ENCODE measurements around the gene TAP2.
A peak's percentile ranks its signal among the peaks of the same experiment; 100 is the strongest.
"Not testable (repeated sequence)": the region's sequence is repeated elsewhere in the genome, so short reads cannot be mapped to it uniquely, and the experiment has no call there.

TAP2 gene

DNA sequence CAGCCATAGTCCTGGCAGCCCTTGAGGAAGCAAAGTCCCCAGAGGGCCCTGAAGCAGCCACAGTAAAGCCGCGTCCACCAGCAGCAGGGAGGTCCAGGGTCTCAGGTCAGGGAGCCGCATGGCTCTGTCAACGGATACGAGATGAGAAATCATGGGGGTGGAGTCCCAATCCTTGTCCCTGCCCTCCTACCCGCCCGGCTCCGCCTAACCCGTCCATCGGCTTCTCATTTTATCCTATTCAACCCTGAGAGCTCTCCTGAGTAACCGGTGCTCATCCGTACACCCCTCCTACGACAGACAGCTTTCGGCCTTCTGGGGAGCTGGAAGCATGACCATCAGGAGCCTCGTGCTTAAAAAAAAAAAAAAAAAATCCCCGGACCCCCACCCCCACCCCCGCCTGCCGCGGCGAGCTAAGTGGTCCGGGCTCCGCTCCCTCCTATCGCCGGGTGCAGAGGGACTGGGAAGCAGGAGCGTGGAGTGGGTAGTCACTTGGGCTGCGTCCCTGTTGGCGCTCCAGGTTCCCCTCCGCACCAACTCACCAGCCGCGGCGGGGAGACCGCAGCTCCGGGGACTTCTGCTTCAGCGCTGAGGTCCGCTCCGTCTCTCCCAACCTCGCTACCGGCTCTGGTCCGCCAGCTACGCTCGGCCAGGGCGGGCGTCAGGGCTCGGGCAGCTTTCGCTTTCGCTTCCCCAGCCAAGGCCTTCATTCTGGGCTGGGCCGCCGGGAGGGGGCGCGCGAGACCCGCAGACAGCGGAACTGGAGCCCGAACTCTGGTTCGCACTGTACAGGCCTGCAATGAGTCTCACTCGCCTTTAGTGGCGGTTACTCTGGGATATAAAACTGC is at the start of gene TAP2:
Gene TAP2 (minus strand): TSS at position 626 of the 845 bp plus-strand sequence. CDS start 506 bp downstream, at position 120.
- in situ Hi-C loops (cut with HindIII; ENCODE audit: low pct_ligation_motif_present, low pct_unique_long_range_greater_than_20kb, low sequenced_read_pairs) = no loop called here
- DNase-seq = peak; percentile 87

DNA sequence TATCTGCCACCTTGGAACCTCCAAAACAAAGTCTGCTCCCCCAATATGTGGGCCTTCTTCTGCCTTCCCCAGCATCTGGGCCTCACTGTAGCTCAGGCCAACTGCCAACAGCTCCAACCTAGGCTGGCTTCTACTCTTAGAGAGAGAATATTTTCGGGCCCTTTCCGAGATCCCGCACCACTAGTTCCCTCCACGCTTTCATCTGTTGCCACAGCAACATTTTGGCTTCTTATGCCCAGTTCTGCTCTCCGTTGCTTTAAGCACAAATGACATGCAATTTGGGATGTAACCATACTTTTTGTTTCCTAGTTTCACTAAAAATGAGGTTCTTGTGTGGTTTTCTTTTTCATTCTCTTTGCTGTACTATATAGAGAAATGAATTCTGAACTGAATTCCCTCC is 49.1 kb upstream of the TAP2 start:
- in situ Hi-C loops (cut with HindIII; ENCODE audit: low pct_ligation_motif_present, low pct_unique_long_range_greater_than_20kb, low sequenced_read_pairs) = no loop called here
- DNase-seq = no peak

DNA sequence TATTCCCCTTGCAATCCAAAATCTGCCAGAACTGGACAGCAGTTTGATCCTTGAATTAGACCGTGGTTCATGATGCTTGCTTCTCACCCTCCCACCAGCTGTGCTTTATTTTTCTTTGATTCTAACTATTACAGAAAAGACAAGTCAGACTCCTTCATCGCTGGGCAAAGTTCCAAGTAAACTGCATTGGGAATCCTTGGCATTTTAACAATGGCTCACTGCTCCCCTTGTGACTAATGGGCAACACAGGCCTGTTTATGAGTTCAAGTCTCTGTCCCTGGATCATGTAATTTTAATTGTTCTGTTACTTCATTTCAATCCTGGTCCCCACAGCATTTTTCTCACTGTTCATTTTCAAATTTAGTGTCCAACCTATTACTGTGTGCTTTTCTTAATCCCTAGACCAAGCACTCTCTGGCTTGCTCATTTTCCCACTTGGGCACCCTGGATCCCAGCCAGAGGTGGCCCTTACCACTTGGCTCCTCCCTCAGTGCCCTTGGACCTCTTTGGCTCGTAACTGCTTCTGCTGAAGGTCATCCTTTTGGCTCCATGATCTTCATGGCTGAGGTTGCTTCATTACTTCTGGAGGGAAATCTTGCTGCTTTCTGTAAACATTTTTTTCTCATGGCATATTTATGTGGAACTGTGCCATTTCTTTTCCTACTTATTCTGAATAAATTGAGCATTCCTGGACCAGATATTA is 48.3 kb upstream of the TAP2 start:
- in situ Hi-C loops (cut with HindIII; ENCODE audit: low pct_ligation_motif_present, low pct_unique_long_range_greater_than_20kb, low sequenced_read_pairs) = no loop called here
- peak; percentile 70 for DNase-seq

DNA sequence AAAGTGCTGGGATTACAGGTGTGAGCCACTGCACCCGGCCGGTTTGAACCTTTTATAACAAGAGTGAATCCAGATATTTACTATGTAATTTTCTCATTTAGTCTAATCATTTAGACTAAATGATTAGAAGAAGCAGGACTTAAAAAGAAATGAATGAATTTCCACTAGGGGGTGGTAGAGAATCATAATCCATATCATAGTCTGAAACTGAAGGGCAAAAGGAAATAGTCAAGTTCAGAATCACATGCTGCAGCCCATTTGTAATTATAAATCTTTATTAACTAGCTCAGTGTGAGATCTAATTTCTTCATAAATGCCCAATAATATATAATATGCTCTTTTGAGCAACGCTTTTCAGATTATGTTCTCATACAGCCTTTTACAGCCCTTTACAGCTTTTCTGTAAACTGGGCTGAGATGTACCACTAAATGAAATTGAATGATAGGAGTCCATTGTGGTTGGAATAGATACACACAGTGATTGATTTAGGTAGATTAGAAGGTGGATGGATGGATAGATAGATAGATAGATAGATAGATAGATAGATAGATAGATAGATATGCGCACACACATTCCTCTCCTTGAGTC is 47.3 kb upstream of the TAP2 start:
- in situ Hi-C loops (cut with HindIII; ENCODE audit: low pct_ligation_motif_present, low pct_unique_long_range_greater_than_20kb, low sequenced_read_pairs) = no loop called here
- peak; percentile 73 for DNase-seq

DNA sequence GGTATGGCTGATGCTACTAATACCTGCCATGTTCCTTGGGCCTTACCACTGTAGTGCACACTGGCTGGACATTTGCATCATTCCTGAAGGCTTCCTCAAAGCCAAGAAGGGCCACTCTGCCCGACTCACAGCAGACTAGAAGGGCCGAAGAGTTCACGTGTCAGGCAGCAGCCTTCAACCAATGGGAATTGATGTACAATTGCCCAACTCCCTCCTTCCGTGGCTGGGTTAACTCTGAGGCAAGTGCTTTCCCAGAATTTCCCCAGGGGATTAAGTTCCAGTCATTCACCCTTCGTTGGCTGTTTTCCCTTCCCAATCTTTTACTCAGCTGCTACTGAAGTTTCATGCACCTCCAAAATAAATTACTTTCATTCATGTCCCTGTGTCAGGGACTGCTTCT is 45.2 kb upstream of the TAP2 start:
- no peak for DNase-seq
- in situ Hi-C loops (cut with HindIII; ENCODE audit: low pct_ligation_motif_present, low pct_unique_long_range_greater_than_20kb, low sequenced_read_pairs) = no loop called here

DNA sequence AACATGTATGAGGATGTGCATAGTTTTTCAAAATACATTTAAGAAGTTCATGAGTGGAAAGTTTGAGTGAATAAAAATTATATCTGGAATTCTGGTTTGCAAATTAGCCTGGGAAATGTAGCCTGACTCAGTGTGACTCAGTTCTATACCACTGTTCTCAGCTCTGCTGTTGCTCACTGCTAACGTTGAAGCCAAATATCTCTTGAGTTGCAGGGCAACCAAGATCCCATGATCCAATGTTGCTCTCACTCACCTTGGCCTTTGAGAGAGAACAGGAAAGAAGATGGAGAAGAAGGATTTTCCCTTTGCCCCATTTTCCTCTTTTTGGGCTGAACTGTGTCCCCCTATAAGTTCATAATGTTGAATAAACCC is 44.3 kb upstream of the TAP2 start:
- in situ Hi-C loops (cut with HindIII; ENCODE audit: low pct_ligation_motif_present, low pct_unique_long_range_greater_than_20kb, low sequenced_read_pairs) = no loop called here
- DNase-seq = no peak

DNA sequence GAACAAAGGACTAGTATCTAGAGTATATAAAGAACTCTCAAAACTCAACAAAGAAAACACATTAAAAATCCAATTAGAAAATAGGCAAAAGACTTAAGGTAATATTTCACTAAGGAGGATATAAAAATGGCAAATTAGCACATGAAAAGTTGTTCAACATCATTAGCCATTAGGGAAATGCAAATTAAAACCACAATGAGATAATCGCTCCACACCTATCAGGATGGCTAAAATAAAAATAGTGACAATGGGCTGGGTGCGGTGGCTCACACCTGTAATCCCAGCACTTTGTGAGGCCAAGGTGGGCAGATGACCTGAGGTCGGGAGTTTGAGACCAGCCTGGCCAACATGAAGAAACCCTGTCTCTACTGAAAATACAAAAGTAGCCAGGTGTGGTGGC is 42.4 kb upstream of the TAP2 start:
- DNase-seq; in situ Hi-C loops (cut with HindIII; ENCODE audit: low pct_ligation_motif_present, low pct_unique_long_range_greater_than_20kb, low sequenced_read_pairs): not testable (repeated sequence)

DNA sequence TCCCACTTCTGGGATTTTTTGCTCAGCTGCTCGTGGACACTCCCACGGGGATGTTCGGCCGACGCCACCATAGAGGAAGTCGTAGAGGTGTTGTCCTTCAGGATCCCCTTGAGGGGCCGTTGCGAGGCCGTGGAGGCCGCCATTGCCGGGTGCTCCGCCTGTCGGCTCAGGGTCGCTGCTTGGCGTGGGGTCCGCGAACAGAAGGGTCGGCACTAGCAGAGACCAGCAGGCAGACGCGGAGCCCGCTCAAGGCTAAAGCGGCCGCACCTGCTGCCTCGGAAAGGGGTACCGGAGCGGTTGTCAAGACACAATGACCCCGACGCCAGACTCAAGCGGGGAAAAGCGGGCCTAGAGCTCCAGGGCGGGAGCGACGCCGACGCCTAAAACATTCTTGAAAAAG is 41.2 kb upstream of the TAP2 start:
- DNase-seq = no peak
- in situ Hi-C loops (cut with HindIII; ENCODE audit: low pct_ligation_motif_present, low pct_unique_long_range_greater_than_20kb, low sequenced_read_pairs) = no loop called here

DNA sequence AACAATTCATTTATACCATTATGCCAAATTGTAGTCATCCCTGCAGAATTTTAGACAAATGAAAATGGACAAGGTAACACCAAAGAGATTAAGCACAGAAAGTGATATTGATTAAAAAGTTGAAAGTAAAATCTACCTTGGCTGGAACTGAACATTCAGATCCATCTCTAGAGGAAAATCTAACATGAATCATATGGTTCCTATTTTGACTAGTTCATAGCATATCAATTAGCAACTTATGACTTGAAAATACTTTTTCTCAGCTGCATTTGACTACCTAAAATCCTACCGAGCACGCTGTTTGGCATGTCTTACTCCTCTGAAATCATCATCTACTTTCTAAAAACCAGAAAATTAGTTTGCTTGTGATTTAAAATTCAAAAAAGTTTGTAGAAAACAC is 38.1 kb upstream of the TAP2 start:
- DNase-seq = no peak
- in situ Hi-C loops (cut with HindIII; ENCODE audit: low pct_ligation_motif_present, low pct_unique_long_range_greater_than_20kb, low sequenced_read_pairs) = no loop called here

DNA sequence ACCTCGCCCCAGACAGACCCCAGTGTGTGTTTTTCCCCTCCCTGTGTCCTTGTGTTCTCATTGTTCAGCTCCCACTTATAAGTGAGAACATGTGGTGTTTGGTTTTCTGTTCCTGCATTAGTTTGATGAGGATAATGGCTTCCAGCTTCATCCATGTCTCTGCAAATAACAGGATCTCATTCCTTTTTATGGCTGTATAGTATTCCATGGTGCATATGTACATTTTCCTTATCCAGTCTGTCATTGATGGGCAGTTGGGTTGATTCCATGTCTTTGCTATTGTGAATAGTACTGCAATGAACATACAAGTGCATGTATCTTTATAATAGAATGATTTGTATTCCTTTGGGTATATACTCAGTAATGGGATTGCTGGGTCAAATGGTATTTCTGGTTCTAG is 35.4 kb upstream of the TAP2 start:
- in situ Hi-C loops (cut with HindIII; ENCODE audit: low pct_ligation_motif_present, low pct_unique_long_range_greater_than_20kb, low sequenced_read_pairs); DNase-seq: not testable (repeated sequence)

DNA sequence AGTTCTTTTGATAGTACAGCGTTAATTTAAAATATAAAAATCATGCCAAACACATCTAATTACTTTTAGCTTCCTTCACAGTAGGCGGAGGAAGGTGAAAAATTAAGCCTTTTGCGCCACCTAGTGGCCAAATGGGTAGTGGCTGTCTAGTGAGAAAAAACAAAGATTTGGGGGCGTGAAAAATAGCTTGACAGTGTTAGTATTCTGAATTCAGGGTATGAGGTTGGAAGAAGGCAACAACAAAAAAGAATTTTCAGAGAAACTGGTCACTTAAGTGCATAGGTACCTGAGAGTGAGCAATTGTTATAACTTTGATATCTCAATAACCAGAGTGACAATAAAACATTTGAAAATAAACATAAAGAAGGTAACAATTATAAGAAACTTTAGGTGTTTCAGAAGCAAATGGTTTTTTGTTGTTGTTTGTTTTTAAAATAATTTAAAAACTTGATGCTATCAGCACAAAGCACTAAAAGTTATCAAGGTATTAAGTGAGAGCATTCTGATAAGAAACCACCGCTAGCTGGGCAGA is 29.8 kb upstream of the TAP2 start:
- in situ Hi-C loops (cut with HindIII; ENCODE audit: low pct_ligation_motif_present, low pct_unique_long_range_greater_than_20kb, low sequenced_read_pairs) = no loop called here
- DNase-seq = peak; percentile 70

DNA sequence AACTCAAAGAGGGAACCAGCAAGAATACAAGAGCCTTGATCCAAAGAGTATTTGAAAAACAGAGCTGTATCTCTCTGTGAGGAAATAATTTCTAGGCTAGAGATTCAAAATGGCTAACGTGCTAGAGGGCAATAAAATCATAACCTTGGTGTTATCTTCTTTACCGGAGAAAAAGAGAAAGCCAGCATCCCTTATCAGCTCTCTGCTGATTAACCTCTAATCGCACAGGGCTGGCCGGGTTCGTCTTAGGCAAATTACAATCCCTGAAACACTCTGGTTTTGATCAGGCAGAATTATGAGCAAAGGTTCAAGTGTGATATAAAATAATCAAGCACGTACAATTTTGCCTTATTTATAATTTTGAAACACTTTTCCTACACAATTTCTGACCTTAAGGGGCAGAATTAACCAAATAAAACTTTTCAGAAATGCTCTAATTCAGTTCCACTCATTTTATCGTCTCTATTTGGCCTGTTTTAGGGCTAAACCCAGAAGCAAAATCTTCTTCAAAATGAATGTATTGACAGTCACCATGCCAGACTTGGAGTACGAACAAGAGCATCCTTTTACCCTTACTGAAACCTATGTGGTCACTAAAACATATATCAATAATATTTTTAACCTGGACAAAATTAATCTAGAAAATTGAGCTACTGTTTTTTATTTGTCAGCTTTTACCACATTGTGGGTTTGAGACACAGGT is 29.2 kb upstream of the TAP2 start:
- in situ Hi-C loops (cut with HindIII; ENCODE audit: low pct_ligation_motif_present, low pct_unique_long_range_greater_than_20kb, low sequenced_read_pairs) = no loop called here

DNA sequence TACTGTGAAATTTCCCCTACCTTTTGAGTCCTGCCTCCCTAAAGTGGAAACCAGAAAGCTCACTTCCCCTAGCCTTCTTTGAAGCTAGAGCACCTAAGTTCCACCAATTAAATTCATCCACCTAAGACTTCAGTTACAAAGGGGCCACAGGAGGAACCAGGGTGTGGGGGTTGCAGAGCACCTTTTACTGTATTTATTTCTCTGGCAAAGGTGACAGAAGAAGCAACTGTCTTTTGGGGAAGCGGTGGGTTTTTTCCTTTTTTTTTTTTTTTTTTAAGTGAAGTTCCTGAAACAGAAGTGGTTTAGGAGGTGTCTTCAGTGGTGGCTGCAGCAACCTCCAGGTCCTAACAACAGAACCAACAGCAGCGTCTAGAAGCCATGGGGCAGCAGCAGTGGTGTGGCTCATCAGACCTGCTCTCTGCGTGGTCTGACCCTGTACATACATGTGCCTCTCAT is 28.5 kb upstream of the TAP2 start:
- in situ Hi-C loops (cut with HindIII; ENCODE audit: low pct_ligation_motif_present, low pct_unique_long_range_greater_than_20kb, low sequenced_read_pairs) = no loop called here
- no peak for DNase-seq

More for the DNA sequence above, 29.2 kb upstream of the TAP2 start:
- no peak for DNase-seq

DNA sequence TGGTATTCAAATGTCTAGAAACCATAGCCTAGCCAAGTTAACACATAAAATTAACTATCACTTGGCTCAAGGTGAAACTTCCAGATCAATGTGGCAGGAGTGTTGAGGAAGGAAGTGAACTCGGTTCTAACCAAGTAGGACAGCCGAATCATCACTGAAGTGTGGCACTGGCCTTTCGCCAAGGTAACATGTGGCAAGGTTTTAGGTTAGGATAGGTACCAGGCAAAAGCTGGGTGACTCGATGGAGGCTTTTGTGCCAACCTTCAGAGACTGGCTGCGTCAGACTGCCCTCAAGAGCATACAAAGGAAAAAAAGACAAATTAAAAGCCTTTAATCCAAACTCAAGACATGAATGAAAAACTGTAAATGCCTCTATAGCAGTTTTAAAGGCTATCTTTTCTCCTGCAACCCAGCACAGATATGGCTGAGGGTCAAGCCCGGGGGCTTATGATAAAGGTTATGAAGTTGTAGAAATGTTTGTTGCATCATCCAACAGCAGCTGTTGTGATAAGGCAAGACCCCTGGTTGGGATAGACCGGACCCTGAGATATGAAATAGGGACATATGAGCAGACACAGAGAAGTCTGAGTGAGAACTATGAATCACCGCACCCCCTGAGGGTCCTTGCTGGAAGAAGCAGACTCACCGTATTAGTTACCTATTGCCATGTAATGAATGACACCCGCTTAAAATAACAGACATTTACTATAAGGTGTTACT is 27.3 kb upstream of the TAP2 start:
- DNase-seq = no peak
- in situ Hi-C loops (cut with HindIII; ENCODE audit: low pct_ligation_motif_present, low pct_unique_long_range_greater_than_20kb, low sequenced_read_pairs) = no loop called here

DNA sequence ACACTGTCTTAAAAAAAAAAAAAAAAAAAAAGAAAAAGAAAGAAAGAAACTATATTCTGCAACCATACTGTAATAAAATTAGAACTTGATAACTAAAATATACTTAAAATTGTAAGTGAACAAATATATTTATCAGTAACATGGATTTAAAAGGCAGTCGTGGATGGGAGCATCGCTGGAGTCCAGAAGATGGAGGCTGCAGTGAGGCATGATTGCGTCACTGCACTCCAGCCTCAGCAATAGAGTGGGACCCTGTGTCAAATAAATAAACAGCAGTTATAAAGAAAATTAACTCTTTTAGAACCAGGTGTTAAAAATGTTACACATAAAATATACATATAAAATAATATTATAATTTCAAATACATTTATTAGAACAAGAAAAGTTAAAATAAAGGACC is 24.2 kb upstream of the TAP2 start:
- no peak for DNase-seq
- in situ Hi-C loops (cut with HindIII; ENCODE audit: low pct_ligation_motif_present, low pct_unique_long_range_greater_than_20kb, low sequenced_read_pairs) = no loop called here

DNA sequence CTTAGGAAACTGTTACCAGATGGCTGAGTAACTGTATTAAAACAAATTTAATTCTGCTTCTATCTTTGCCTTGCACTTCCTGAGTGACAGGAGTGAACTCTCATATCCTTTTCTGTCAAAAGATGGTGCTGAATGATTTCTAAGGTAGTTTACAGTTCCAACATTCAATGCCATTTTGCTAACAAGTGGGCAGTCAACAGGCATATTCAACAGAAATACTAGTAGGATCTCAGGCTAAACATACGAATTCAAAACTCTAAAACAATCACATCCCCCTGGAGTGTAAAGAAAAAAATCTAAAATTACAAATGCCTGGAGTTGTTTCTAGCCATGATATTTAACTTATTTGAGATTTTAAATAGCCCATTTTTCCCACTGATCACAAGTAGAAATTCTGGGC is 22.1 kb upstream of the TAP2 start:
- in situ Hi-C loops (cut with HindIII; ENCODE audit: low pct_ligation_motif_present, low pct_unique_long_range_greater_than_20kb, low sequenced_read_pairs) = no loop called here
- no peak for DNase-seq

DNA sequence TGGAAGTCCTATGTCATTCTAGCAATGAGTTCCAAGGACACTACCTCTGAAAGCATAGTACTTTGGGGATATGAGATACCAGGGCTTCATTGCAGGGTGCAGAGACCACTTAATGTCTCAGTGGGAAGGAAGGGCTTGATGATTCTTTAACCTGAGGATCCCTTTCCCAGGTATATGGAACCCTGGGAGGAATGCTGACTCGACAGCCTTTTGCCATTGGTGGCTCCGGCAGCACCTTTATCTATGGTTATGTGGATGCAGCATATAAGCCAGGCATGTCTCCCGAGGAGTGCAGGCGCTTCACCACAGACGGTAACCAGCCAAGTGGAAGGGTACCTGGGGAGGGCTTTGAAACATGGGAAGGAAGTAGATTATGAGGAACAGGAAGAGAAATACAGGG is 19.7 kb upstream of the TAP2 start:
- in situ Hi-C loops (cut with HindIII; ENCODE audit: low pct_ligation_motif_present, low pct_unique_long_range_greater_than_20kb, low sequenced_read_pairs) = no loop called here
- DNase-seq = no peak

DNA sequence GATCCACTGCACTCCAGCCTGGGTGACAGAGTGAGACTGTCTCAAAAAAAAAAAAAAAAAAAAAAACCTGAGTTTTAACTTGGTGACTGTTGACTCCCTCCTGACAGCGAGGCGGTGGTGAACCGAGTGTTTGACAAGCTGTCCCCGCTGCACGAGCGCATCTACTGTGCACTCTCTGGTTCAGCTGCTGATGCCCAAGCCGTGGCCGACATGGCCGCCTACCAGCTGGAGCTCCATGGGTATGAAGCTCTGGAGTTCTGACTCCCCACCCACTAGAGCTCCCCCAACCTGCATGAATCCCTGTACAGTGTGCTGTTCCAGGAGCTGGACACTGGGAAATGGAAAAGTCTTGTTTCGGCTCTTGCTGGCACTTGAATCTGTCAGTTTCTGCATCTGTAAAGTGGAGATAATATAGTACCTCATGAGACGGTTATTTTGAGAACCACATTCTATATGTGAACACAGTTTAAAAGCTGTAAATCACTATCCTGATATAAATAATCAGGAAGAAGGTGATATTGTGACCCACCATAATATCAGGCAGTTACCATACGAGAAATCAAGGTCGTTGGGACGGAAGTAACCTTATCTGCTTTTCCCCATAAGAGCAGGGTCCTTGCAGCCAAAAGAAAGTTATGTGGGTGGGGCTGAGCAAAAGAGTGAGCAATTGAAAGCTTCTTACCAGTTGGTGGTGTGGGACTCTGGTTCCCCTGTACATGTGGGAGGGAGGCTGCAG is 18.8 kb upstream of the TAP2 start:
- in situ Hi-C loops (cut with HindIII; ENCODE audit: low pct_ligation_motif_present, low pct_unique_long_range_greater_than_20kb, low sequenced_read_pairs) = no loop called here
- no peak for DNase-seq

Measured in ACHN (cell line).